Panc1 (cell line): ENCODE measurements around the gene TAC3.

Experiments used
- POLR2AphosphoS5 ChIP-seq: IDR thresholded peaks from 2 replicates; pipeline ENCODE4 v1.6.1; 2012; ENCODE audit warnings: mild to moderate bottlenecking, low read depth, low read length, moderate library complexity
- SIN3A ChIP-seq: IDR thresholded peaks from 2 replicates; pipeline ENCODE4 v1.6.1; 2012; ENCODE audit warnings: low read depth, mild to moderate bottlenecking, low read length, moderate library complexity, borderline replicate concordance; ENCODE audit not compliant: insufficient read depth
- TCF7L2 ChIP-seq: IDR thresholded peaks from 2 replicates; pipeline ENCODE4 v1.6.1; 2011; ENCODE audit warnings: mild to moderate bottlenecking, low read depth, low read length, inconsistent platforms
- TF ChIP-seq, protein P1 (sequence below): fragments of 450-650 bp; IDR thresholded peaks from 2 replicates; pipeline ENCODE4 v1.5.1; 2017; ENCODE audit warnings: mild to moderate bottlenecking
- TF ChIP-seq, protein P2 (sequence below), 2 experiments: IDR thresholded peaks; 2 replicates each; pipeline ENCODE4 v1.6.1; 2011 to 2012; ENCODE audit warnings: low read depth in 2 of 2, control low read depth in 1 of 2, low read length in 1 of 2, mild to moderate bottlenecking in 1 of 2, moderate library complexity in 1 of 2; ENCODE audit not compliant: insufficient read depth in 1 of 2

DNA sequence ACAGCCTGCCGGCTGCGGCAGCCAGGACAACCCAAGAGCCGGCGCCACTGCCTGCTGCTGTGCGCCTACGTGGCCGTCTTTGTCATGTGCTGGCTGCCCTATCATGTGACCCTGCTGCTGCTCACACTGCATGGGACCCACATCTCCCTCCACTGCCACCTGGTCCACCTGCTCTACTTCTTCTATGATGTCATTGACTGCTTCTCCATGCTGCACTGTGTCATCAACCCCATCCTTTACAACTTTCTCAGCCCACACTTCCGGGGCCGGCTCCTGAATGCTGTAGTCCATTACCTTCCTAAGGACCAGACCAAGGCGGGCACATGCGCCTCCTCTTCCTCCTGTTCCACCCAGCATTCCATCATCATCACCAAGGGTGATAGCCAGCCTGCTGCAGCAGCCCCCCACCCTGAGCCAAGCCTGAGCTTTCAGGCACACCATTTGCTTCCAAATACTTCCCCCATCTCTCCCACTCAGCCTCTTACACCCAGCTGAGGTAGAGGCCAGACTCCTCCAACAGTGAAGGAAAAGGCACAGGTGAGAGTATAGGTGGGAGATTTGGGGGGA is 20.3 kb downstream of the TAC3 start:
- TF ChIP-seq, protein P1, sequence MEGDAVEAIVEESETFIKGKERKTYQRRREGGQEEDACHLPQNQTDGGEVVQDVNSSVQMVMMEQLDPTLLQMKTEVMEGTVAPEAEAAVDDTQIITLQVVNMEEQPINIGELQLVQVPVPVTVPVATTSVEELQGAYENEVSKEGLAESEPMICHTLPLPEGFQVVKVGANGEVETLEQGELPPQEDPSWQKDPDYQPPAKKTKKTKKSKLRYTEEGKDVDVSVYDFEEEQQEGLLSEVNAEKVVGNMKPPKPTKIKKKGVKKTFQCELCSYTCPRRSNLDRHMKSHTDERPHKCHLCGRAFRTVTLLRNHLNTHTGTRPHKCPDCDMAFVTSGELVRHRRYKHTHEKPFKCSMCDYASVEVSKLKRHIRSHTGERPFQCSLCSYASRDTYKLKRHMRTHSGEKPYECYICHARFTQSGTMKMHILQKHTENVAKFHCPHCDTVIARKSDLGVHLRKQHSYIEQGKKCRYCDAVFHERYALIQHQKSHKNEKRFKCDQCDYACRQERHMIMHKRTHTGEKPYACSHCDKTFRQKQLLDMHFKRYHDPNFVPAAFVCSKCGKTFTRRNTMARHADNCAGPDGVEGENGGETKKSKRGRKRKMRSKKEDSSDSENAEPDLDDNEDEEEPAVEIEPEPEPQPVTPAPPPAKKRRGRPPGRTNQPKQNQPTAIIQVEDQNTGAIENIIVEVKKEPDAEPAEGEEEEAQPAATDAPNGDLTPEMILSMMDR, result no peak
- TF ChIP-seq, protein P2, sequence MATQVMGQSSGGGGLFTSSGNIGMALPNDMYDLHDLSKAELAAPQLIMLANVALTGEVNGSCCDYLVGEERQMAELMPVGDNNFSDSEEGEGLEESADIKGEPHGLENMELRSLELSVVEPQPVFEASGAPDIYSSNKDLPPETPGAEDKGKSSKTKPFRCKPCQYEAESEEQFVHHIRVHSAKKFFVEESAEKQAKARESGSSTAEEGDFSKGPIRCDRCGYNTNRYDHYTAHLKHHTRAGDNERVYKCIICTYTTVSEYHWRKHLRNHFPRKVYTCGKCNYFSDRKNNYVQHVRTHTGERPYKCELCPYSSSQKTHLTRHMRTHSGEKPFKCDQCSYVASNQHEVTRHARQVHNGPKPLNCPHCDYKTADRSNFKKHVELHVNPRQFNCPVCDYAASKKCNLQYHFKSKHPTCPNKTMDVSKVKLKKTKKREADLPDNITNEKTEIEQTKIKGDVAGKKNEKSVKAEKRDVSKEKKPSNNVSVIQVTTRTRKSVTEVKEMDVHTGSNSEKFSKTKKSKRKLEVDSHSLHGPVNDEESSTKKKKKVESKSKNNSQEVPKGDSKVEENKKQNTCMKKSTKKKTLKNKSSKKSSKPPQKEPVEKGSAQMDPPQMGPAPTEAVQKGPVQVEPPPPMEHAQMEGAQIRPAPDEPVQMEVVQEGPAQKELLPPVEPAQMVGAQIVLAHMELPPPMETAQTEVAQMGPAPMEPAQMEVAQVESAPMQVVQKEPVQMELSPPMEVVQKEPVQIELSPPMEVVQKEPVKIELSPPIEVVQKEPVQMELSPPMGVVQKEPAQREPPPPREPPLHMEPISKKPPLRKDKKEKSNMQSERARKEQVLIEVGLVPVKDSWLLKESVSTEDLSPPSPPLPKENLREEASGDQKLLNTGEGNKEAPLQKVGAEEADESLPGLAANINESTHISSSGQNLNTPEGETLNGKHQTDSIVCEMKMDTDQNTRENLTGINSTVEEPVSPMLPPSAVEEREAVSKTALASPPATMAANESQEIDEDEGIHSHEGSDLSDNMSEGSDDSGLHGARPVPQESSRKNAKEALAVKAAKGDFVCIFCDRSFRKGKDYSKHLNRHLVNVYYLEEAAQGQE (IDR thresholded peaks at IDR 0.05; ENCODE audit: insufficient read depth in 1 of 2, low read depth in 2 of 2, low read length in 1 of 2), result no peak
- TF ChIP-seq POLR2AphosphoS5 (no peak), TCF7L2 (no peak), SIN3A (no peak)
